ENCODE data around the gene MAPK8IP2.
"Not testable (repeated sequence)": the region's sequence is repeated elsewhere in the genome, so short reads cannot be mapped to it uniquely, and the experiment has no call there.

Gene MAPK8IP2

DNA sequence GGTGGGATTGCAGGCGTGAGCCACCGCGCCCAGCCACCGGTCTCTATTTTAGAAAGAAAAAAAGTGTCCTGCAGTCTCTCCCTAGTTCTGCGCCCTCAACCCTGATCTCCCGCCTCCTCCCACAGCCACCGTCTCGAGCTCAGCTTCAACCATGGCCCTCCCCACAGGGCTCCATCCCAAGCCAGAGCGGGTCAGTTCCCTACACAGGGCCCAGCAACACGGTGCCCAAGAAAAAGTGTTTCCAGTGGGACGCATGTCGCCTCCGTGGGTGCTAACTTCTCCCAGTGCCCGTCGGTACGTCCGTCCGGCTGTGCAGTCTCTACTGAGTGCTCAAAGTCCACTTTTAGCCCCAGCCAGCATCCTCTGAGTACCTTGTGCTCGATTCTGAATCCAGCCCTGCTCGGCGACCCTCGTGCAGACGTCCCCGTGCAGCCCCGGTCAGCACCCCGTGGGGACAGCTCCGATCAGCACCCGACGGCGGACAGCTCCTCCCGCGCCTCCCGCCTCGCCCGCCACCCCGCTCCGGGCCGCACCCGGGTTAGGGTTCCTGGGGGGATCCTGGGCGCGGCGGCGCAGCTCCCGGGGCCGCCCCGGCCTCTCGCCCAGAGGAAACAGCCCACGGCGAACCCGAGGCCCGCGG is 657 bp upstream of the MAPK8IP2 start:
- DNase-seq (ENCODE audit: low read depth in 1 of 2, low spot score in 1 of 2): peak in 1 of 2 donors; percentile 52

DNA sequence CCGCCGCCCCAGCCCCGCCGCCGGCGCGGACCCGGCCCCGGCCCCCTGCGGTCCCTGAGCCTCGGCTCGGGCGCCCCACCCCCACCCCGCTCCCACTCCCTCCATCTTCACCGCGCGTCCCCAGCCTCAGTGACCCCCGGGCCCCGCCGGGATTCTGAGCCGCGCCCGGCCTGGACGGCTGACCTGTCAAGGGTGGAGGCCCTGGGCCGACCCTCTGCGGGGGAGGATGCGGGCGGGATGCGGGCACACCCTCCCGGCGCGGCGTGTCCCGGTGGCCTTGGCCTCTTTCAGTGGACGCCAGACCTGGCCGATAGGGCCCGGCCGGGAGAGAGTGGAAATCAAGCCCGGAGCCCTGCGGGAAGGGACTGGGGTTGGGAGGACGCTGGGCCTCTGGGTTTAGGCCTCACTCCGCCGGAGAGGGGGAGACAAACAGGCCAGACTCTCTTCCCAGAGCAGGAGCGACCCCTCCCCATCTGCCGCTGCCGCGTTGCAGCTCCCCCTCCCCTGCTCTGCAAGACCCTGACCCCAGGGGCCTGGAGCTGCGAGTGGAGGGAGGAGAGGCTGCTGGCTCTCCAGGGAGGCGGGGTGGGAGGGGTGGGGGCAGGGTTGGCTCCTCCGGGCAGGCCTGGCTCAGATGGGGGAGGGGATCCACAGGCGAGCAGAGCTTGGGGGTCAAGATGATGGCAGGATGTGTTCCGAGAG is 525 bp downstream of the MAPK8IP2 start:
- no peak for DNase-seq (ENCODE audit: low read depth in 1 of 2, low spot score in 1 of 2)

DNA sequence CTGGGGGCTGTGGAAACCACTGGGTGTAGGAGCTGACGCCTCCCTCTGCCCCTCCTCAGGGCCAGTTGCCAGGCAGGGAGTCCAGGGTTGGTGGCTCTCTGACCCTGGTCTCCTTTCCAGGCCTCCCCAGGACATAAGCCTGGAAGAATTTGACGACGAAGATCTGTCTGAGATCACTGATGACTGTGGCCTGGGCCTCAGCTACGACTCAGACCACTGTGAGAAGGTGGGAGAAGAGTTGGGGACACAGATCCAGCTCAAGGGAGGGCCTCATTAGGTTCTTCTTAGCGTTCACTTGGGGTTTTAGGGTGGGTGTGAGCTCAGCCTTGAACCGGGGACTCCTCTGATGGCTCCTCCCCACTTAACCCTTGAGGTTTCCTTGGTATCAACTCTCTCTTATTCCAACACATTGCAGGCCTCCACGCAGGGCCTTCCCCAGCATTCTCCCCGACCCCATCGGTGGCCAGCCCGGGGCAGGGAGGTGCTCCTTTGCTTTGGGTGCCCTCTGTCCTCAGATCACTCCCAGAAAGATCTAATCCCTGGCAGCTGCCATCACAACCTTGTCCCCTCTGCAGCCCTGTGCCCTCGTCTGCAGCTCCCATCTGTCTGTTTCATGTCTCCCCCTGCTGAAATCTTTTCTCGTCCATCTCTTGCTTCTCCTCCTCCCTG is 1.2 kb downstream of the MAPK8IP2 start:
- DNase-seq (ENCODE audit: low read depth in 1 of 2, low spot score in 1 of 2): no peak

DNA sequence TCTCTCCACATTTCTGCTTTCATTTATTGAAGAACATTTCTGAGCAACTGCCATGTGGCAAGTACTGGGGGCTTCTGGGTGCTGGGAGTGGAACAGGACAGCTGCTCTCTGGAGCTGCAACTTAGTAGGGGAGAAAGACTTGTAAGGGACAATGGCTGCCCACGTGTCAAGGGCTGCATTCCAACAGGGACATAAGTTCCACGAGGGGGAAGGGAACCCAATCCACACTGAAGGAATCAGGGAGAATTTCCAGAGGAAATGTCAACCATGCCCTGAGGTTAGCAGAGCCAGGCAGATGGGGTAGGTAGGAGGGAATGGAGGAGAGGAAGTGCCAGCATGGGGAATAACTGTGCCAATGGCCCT is 1.7 kb downstream of the MAPK8IP2 start:
- no peak for DNase-seq (ENCODE audit: low read depth in 1 of 2, low spot score in 1 of 2)

DNA sequence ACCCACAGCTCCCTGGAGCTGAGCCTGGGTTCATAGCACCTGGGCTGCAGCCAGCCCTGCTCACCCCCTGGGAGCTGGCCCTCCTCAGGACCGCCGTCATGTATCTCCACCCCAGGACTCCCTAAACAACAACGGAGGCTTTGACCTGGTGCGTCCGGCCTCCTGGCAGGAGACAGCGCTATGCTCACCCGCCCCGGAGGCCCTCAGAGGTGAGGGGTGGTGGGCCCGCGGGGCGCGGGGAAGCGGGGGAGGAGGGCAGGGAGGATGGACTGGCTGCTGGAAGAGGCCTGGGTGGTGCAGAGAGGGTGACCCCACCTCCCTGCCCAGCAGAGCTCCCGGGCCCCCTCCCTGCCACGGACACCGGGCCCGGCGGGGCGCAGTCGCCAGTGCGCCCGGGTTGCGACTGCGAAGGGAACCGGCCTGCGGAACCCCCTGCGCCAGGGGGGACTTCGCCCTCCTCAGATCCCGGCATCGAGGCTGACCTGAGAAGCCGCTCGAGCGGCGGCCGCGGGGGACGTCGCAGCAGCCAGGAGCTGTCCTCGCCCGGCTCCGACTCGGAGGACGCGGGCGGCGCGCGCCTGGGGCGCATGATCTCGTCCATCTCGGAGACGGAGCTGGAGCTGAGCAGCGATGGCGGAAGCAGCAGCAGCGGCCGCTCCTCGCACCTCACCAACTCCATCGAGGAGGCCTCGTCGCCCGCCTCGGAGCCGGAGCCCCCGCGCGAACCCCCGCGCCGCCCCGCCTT is 3.1 kb downstream of the MAPK8IP2 start:
- no peak for DNase-seq (ENCODE audit: low read depth in 1 of 2, low spot score in 1 of 2)

DNA sequence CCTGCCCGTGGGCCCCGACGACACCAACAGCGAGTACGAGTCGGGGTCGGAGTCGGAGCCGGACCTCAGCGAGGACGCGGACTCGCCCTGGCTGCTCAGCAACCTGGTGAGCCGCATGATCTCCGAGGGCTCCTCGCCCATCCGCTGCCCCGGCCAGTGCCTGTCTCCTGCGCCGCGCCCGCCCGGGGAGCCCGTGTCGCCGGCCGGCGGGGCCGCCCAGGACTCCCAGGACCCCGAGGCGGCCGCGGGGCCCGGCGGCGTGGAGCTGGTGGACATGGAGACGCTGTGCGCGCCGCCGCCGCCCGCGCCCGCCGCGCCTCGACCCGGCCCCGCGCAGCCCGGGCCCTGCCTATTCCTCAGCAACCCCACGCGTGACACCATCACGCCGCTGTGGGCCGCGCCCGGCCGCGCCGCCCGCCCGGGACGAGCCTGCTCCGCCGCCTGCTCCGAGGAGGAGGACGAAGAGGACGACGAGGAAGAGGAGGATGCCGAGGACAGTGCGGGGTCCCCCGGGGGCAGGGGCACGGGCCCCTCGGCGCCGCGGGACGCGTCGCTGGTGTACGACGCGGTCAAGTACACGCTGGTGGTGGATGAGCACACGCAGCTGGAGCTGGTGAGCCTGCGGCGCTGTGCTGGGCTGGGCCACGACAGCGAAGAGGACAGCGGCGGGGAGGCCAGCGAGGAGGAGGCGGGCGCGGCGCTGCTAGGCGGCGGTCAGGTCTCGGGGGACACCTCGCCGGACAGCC is 3.8 kb downstream of the MAPK8IP2 start:
- DNase-seq (ENCODE audit: low read depth in 1 of 2, low spot score in 1 of 2): no peak

DNA sequence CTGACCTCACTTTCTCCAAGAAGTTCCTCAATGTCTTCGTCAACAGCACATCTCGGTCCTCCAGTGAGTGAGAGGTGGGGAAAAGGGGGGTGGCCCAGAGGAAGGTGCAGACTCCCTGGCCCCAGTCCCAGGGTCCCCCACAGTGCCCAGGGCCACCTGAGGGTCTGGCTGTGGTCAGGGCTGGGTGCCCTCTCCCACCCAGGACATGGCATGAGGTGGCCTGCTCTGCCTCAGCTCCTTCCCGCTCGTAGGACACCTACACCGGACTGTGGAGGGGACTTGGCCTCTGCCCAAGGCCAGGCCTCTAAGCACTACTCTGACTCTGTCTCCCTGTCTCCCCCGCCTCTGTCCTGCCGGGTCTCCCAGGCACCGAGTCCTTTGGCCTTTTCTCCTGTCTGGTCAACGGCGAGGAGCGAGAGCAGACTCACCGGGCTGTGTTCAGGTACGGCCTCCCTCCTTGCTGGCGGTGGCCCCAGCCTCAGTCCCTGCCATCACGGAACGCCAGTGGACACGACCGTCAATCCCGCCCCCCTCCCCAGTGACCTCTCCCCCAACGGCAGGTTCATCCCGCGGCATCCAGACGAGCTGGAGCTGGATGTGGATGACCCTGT is 4.5 kb downstream of the MAPK8IP2 start:
- DNase-seq (ENCODE audit: low read depth in 1 of 2, low spot score in 1 of 2): no peak

DNA sequence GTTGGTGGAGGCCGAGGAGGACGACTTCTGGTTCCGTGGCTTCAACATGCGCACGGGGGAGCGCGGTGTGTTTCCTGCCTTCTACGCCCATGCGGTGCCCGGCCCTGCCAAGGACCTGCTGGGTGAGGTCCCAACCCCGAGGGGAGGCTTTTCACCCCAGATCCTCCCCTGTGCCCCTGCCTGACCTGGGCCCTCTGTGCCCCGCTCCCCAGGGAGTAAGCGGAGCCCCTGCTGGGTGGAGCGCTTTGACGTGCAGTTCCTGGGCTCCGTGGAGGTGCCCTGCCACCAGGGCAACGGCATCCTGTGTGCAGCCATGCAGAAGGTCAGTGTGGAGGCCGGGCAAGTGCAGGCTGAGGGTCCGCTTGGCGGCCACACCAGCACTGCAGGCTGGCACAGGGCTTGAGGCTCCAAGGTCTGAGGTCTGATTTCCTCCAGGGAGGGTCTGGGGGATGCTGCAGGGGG is 5.1 kb downstream of the MAPK8IP2 start:
- DNase-seq (ENCODE audit: low read depth in 1 of 2, low spot score in 1 of 2): no peak

DNA sequence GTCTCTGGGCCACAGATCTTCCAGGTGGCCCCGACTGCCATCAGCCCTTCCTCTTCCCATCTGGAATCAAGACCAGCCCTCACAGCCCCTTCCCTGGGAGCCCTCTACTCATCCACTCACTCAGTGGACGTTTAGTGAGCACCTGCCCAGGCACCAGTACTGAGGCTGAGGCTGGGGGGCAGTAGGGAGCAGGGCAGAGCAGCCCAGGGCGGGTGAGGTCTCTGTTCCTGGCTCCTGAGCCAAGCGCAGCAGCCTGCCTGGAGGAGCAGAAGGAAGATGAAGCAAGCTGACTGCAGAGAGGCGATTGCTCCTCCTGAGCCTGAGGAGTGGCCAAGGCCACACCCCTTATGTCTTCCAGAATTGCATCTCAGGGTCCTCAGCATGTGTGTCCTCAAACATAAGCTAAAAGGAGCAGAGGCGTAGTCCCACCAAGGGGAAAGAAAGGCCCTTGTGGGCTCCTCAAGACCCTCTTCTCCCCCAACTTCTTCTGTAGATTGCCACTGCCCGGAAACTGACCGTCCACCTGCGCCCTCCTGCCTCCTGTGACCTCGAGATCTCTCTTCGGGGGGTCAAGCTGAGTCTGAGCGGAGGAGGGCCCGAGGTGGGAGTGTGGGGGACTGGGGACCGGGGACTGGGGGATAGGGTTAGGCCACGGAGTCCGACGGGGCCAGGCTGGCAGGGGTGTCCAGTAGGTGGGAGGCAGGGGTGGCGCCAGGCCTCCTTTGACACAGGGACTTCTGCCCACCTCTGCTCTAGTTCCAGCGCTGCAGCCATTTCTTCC is 5.8 kb downstream of the MAPK8IP2 start:
- no peak for DNase-seq (ENCODE audit: low read depth in 1 of 2, low spot score in 1 of 2)

DNA sequence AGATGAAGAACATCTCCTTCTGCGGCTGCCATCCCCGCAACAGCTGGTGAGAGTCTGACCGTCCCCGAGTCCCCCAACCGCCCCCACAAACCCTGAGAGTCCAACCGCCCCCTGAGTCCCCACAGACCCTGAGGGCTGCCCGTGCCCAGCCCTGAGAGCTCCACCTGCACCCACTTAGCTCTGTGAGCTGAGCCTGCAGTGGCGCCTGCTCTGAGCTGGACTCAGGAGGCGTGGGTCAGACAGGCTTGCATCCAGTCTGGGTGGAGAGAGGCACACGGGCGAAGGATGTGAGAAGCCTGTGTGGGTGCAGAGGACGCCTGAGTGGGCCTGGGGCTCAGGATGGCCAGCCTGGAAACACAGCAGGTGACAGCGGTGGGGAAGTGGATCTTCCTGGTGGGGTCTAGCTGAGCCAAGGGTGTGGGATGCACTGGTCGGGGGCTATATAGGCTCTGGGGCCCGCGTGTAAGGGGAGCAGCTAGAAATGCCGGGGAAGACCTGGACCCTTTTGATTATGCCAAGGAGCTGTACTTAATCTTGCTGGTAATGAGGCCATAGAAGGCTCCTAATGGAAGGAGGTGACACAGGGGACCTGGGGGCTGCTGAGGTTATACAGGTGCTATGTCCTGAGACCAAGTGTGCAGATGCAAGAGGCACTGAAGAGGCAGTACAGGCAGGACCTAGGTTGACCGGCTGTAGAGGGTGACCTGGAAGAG is 6.5 kb downstream of the MAPK8IP2 start:
- DNase-seq (ENCODE audit: low read depth in 1 of 2, low spot score in 1 of 2): no peak

DNA sequence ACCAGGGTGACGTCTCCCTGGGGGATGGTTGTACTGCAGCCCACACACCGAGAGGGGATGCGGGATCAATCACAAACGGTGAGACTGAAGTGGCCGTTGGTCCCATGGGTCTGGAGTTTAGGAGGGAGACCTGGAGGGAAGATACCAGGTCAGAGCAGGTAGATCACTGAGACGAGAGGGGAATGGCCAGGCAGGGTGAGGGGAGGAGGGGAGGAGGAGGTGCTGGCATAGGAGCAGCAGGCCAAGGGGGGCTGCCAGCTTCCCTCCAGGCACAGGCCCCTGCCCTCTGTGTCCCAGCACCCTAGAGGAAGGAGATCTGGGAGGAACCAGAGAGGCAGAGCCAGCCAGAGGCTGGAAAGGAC is 7.0 kb downstream of the MAPK8IP2 start:
- no peak for DNase-seq (ENCODE audit: low read depth in 1 of 2, low spot score in 1 of 2)

DNA sequence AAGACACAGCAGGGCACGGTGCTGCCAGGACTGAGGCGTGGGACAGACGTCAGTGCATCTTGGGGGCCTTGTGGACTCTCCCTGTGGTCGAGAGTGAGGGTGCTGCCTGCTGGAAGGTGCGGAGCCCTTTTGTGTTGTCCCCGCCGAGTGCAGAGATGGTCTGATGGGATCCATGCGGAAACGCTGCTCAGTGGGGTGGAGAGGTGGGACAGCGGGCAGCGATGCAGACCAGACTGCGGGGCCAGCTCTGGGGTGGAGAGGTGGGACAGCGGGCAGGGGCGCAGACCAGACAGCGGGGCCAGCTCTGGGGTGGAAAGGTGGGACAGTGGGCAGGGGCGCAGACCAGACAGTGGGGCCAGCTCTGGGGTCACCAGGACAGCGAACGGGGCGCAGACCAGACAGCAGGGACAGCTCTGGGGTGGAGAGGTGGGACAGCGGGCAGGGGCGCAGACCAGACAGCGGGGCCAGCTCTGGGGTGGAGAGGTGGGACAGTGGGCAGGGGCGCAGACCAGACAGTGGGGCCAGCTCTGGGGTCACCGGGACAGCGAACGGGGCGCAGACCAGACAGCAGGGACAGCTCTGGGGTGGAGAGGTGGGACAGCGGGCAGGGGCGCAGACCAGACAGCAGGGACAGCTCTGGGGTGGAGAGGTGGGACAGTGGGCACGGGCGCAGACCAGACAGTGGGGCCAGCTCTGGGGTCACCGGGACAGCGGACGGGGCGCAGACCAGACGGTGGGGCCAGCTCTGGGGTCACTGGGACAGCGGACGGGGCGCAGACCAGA is 7.7 kb downstream of the MAPK8IP2 start:
- DNase-seq (ENCODE audit: low read depth in 1 of 2, low spot score in 1 of 2): not testable (repeated sequence)

DNA sequence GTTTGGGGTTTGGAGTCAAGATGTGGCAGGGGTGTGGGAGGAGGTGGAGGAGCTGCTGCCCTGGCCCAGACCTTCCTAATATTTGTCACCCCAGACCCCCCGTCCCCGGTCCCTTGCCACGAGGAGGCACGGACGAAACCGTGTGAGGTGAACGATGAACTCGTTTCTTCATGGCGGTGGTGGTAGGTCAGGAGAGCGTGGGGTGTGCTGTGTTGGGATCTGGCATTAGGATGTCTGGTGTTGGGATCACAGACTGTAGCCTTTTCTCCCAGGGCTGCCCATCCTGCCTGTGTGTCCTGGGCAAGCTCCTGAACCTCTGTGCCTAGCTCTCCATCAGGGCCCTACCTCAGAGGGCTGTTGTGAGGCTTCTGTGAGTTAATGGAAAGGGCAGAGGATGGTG is 8.4 kb downstream of the MAPK8IP2 start:
- DNase-seq (ENCODE audit: low read depth in 1 of 2, low spot score in 1 of 2): no peak

DNA sequence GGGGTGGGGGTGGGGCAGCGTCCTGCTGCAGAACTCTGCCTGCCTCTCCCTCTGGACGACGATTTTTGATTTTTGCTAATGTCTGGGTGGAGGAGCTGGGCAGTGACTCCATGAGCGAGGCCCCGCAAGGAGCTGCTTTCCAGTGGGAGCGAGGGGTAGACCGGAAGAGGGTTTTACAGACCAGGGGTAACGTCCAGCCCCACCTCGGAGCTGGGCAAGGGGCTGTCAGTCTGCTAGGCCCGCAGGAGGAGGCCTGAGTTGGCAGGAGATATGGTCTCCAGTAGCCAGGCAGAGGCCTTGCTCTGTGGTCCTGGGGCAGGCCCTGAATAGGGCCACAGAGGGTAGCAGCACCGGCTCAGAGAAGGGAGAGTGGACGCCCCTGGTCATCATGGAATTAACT is 9.0 kb downstream of the MAPK8IP2 start:
- DNase-seq (ENCODE audit: low read depth in 1 of 2, low spot score in 1 of 2): no peak

DNA sequence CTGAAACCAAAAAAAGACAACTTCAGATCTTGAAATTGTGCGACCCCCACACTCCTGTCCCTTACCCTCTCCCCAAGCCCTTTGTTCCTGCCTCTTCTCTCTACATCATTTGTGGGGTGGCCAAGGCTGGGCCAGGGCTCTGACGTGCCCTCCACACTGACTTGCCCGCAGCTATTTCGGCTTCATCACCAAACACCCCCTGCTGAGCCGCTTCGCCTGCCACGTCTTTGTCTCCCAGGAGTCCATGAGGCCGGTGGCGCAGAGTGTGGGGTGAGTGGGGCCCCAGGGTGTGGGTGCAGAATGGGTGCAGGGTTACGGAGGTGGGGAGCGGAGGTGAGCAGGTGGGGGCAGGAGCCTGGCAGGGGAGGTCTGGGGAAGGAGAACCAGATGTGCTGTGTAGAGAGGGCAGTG is 9.5 kb downstream of the MAPK8IP2 start:
- DNase-seq (ENCODE audit: low read depth in 1 of 2, low spot score in 1 of 2): no peak

DNA sequence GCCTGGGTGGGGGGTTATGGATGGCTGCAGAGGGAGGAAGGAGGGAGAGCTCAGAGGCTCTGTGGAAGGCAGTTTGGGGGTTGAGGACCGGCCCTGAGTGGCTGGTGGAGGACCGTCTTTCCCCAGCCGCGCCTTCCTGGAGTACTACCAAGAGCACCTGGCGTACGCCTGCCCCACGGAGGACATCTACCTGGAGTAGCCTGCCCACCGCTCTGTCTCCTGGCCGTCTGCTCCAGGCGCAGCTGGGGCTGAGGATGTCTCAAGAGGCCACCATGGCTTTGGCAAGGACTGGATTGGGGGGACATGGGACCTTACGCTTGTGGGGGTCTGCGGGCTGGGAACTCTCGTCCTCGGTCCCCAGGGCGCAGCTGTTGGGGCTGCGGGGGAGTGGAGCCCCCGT is 10.0 kb downstream of the MAPK8IP2 start:
- DNase-seq (ENCODE audit: low read depth in 1 of 2, low spot score in 1 of 2): no peak

DNA sequence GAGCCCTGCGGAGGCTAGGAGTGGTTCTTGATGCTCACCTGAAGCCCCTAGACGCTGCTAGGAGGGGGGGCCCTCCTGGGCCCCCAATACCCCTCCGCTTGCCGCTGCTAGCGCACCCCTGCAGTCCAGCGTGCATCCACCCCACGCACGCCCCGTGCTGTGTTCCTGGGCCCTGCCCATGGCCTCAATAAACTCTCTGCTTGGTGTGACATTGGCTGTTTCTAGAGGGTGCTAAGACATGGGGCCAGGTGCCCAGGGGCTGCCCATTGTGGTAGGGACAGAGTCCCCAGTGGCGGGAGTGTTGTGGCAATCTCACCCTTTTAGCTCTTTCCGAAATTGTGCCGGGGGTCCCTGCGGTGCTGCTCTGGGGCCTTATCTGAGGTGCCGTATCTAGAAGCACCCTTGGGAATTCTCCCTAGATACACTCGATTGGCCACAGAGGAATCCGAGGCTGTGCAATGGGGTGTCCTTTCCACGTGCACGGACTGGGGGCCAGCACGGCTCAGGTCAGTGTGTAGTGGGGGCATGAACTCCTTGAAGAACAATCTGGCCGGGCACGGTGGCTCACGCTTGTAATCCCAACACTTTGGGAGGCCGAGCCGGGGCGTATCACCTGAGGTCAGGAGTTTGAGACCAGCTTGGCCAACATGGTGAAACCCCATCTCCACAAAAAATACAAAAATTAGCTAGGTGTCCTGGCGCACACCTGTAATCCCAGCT is 10.9 kb downstream of the MAPK8IP2 start:
- DNase-seq (ENCODE audit: low read depth in 1 of 2, low spot score in 1 of 2): no peak

DNA sequence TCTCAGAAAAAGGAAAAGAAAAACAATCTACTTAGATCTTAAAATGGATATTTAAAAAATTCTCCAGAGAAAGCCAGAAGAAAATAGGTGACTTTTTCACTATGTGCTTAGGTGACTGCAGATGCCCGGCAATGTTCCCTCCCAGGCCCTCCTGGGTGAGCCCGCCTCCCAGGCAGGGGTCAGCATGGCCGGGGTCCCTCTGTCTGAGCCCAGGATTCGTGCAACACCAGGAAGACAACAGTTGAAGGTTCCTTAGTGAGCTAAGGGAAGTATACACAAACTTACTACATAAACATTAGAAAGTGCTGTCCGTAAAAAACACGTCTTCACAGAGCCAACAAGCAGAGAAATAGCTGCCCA is 11.6 kb downstream of the MAPK8IP2 start:
- DNase-seq (ENCODE audit: low read depth in 1 of 2, low spot score in 1 of 2): no peak

All from stimulated activated CD4-positive, alpha-beta T cell treated with anti-CD3 and anti-CD28 coated beads, Interleukin-15, amount 100 ng/mL, for 1 hour (primary cell).